Psoas muscle (tissue), 8 donors: ENCODE results near the gene TEFM. TPM values are rescaled to one million over a fixed set of nuclear protein-coding genes. Genes with fewer than 3 reads are reported as not detected.

ENCODE experiments used
- ATAC-seq, 4 donors: fragments of 200-7000 bp; cut with Tn5 transposase; one replicate each; pipeline ENCODE4 v1.9.1; 2020; ENCODE audit warnings: moderate library complexity in 3 of 4, mild to moderate bottlenecking in 2 of 4
- DNase-seq, 2 donors: peaks; one replicate each; pipeline ENCODE4 v3.0.0-alpha.2; 2020
- H3K27ac ChIP-seq: fragments of 200-600 bp; one replicate; pipeline ENCODE4 v1.8.0; 2022
- H3K27me3 ChIP-seq, 3 donors: fragments of 200-600 bp in 1 of 3; one replicate each; pipeline versions ENCODE4 v1.6.1 to v1.8.0; 2013 to 2022; ENCODE audit warnings: low read length in 2 of 3, mild to moderate bottlenecking in 2 of 3, moderate library complexity in 1 of 3; ENCODE audit not compliant: insufficient read depth in 3 of 3
- H3K36me3 ChIP-seq, 2 donors: fragments of 200-600 bp in 1 of 2; one replicate each; pipeline versions ENCODE4 v1.6.1 to v1.8.0; 2013 to 2022; ENCODE audit warnings: low read depth in 1 of 2, mild to moderate bottlenecking in 1 of 2, moderate library complexity in 1 of 2; ENCODE audit not compliant: insufficient read depth in 1 of 2
- H3K4me1 ChIP-seq: fragments of 200-600 bp; one replicate; pipeline ENCODE4 v1.8.0; 2022
- H3K4me3 ChIP-seq: fragments of 200-600 bp; one replicate; pipeline ENCODE4 v1.8.0; 2022; ENCODE audit warnings: mild to moderate bottlenecking
- H3K9me3 ChIP-seq: fragments of 200-600 bp; one replicate; pipeline ENCODE4 v1.8.0; 2022
- WGBS, 3 donors: extraction: QIAGEN DNeasy Blood & Tissue Kit; methylation state at CpG; one replicate each; pipeline versions ENCODE4 v1.1.6 to v1.1.7; 2013; 5-methylcytosine and 5-hydroxymethylcytosine counted together
- intact Hi-C, 2 donors: fragments of 100-400 bp; cut with DNase I; formaldehyde crosslinking; loops; one replicate each; pipeline versions ENCODE4 v1.11.0 to v1.14.2; 2022
- polyA plus RNA-seq, 3 donors: library from polyadenylated mRNA; stranded (reverse); fragments of 200-250 nt; gene quantifications; one replicate each; pipeline ENCODE4 v1.2.3, GENCODE V29; 2013
- total RNA-seq, 4 donors: library from RNA; stranded (reverse); fragmentation: NEBNext Ultra II Directional in 2 of 4; extraction: Animal tissue kit (Norgen Biotek cat#: 25700) in 2 of 4; gene quantifications; one replicate each; pipeline versions ENCODE4 v1.2.1 to v1.2.4, GENCODE V29; 2021 to 2023
- TF ChIP-seq, protein P1 (sequence below): fragments of 200-600 bp; IDR thresholded peaks from one replicate; pipeline ENCODE4 v1.8.0; 2022; ENCODE audit warnings: antibody characterized with exemption
- donor health status: healthy with polysubstance abuse.
- donor health status: DM: no; HTN: no; CAD: no; lungs with moderate emphysema.
- donor health status: Bipolar disorder and iron deficiency.
- donor health status: healthy.
- donor health status: DM: yes; HTN: yes; CAD: no.
- donor health status: DM: no; HTN: no; CAD: no.
- donor health status: DM: no; HTN: no; CAD: no.
- donor health status: DM: yes; HTN: yes; CAD: no.

The TEFM gene
- total and polyA plus RNA-seq, 7 donors = 8.0 to 37.0 (median 10.9) TPM

- Histone ChIP-seq H3K9me3 (no peaks in the 10 kb centered on the region), H3K4me3 (no peak overlapping the region), H3K27me3 (no peaks in the 10 kb centered on the region), H3K4me1 (no peaks in the 10 kb centered on the region), H3K36me3 (no peaks in the 10 kb centered on the region), H3K27ac (no peak overlapping the region)
- TF ChIP-seq, protein P1, sequence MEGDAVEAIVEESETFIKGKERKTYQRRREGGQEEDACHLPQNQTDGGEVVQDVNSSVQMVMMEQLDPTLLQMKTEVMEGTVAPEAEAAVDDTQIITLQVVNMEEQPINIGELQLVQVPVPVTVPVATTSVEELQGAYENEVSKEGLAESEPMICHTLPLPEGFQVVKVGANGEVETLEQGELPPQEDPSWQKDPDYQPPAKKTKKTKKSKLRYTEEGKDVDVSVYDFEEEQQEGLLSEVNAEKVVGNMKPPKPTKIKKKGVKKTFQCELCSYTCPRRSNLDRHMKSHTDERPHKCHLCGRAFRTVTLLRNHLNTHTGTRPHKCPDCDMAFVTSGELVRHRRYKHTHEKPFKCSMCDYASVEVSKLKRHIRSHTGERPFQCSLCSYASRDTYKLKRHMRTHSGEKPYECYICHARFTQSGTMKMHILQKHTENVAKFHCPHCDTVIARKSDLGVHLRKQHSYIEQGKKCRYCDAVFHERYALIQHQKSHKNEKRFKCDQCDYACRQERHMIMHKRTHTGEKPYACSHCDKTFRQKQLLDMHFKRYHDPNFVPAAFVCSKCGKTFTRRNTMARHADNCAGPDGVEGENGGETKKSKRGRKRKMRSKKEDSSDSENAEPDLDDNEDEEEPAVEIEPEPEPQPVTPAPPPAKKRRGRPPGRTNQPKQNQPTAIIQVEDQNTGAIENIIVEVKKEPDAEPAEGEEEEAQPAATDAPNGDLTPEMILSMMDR = no peak
- intact Hi-C loops = no loop called here
- no peak for ATAC-seq
- DNase-seq = no peak
- 89 to 97% (median 90%) methylated on average over 1 of the region's 1 CpG for WGBS, 3 donors
Measured at GRCh38 chr17:30864636-30865035, 41.4 kb downstream of the TEFM start.

DNA sequence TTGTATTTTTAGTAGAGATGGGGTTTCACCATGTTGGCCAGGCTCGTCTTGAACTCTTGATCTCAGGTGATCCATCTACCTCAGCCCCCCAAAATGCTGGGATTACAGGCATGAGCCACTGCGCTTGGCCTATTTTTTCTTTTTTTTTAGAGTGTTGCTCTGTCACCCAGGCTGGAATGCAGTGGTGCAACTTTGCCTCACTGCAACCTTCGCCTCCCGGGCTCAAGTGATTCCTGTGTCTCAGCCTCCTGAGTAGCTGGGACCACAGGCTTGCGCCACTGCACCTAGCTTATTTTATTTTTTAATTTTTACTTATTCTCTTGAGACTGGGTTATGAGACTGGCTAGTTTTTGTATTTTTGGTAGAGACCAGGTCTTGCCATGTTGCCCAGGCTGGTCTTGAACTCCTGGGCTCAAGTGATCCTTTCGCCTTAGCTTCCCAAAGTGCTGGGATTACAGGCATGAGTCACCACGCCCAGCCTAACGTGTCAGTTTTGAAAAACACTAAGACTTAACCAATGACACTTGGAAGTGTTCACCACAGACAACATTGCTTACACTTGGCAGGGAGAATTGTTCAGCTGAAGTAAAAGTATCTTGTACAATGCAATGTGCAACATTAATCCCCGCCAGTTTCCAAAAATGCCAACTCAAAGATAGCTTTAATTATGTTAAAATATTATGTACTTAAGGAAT lies 47.3 kb downstream of the TEFM start:
- WGBS, 3 donors = 92 to 93% (median 92%) methylated on average over 9 of the region's 9 CpGs
- H3K4me3 ChIP-seq = no peak overlapping the region

GRCh38 chr17:30854146-30854545 lies 51.9 kb downstream of the TEFM start:
- no peaks in the 10 kb centered on the region for H3K9me3 ChIP-seq
- H3K27ac ChIP-seq = no peak overlapping the region
- DNase-seq = no peak
- H3K4me1 ChIP-seq = no peaks in the 10 kb centered on the region
- H3K27me3 ChIP-seq = no peaks in the 10 kb centered on the region
- H3K36me3 ChIP-seq = no peaks in the 10 kb centered on the region
- TF ChIP-seq, protein P1 = no peak
- WGBS, 3 donors = 89 to 98% (median 98%) methylated on average over 3 of the region's 3 CpGs
- no peak for ATAC-seq
- no peak overlapping the region for H3K4me3 ChIP-seq
- intact Hi-C loops = no loop called here

More for the DNA sequence above, 47.3 kb downstream of the TEFM start:
- TF ChIP-seq, protein P1 = no peak
- intact Hi-C loops = no loop called here
- ATAC-seq = no peak
- H3K4me1 ChIP-seq = no peaks in the 10 kb centered on the region
- DNase-seq = no peak
- no peaks in the 10 kb centered on the region for H3K36me3 ChIP-seq
- no peak overlapping the region for H3K27ac ChIP-seq
- H3K27me3 ChIP-seq = no peaks in the 10 kb centered on the region
- no peaks in the 10 kb centered on the region for H3K9me3 ChIP-seq

Other genes with a start within 250 kb of the TEFM start
- gene CRLF3, start 81.5 kb downstream of the TEFM start, total RNA-seq = 1 to 10 TPM; 3.9 to 5.0 (median 4.2) TPM
- gene CRLF3, start 81.5 kb downstream of the TEFM start, polyA plus RNA-seq = 1 to 10 TPM; 3.2 to 6.4 (median 5.5) TPM
- gene ATAD5, start 74.3 kb downstream of the TEFM start, total RNA-seq = under 1 TPM; 0.15 to 0.44 (median 0.24) TPM
- gene ATAD5, start 74.3 kb downstream of the TEFM start, polyA plus RNA-seq = under 1 TPM; 0.11 to 0.25 (median 0.14) TPM
- gene ADAP2, start 15.7 kb upstream of the TEFM start, total RNA-seq = 1 to 10 TPM; 3.4 to 4.6 (median 4.1) TPM
- gene ADAP2, start 15.7 kb upstream of the TEFM start, polyA plus RNA-seq = 1 to 10 TPM; 1.0 to 2.2 (median 1.1) TPM
- gene RNF135, start 64.8 kb upstream of the TEFM start, total RNA-seq = 1 to 10 TPM; 5.8 to 7.3 (median 6.8) TPM
- gene RNF135, start 64.8 kb upstream of the TEFM start, polyA plus RNA-seq = 1 to 10 TPM; 2.4 to 5.3 (median 3.4) TPM
- gene NF1, start 188.7 kb upstream of the TEFM start, total RNA-seq = 10 to 100 TPM; 27.4 to 35.5 (median 27.9) TPM
- 1 to 10 TPM; 3.5 to 8.1 (median 3.6) TPM for gene NF1, start 188.7 kb upstream of the TEFM start, polyA plus RNA-seq